Measurements from ENCODE around the gene KRTAP12-1. TPM values are rescaled to one million over a fixed set of nuclear protein-coding genes. Genes with fewer than 3 reads are reported as not detected.

KRTAP12-1 gene
- total and polyA plus RNA-seq, 2 donors (not counting 1 experiment from before 2014, with no cell fraction given) = not detected

DNA sequence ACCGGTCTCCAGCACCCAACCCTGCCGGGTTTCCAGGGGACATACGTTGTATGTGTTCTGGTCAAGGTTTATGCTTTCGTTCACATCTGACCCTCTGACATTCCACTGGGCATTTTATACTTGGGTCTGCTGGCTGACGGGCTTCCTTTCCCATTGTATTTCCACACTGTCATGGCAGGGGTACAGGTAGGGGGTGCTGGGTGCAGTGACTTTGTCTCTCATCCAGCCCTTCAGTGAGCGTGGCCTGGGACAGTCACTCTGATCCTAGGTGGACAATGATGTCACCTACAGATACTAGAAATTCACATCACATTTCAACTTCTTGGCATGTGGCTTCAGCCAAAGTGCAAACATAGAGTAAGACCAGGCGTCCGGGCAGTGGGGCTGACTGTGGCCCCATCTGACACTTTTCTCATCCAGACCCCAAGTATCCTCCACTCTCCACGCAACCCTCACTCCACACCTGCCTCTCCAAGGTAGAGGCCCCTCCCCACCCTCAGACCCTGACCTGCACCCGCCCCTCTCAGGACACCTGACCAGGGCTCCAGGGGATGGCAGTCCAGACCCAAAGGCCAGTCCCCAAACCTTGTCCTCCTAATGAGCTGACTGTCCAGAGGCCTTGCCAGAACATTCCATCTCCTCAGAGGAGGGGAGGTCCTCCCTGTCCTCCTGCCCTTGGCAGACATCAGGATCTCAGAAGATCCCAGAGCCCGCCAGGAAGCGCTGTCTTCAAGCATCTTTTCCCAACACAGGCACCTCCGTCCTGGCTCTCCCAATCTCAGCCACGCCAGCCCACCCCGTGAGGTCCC is 45.5 kb downstream of the KRTAP12-1 start:
- TF ChIP-seq, protein P1, sequence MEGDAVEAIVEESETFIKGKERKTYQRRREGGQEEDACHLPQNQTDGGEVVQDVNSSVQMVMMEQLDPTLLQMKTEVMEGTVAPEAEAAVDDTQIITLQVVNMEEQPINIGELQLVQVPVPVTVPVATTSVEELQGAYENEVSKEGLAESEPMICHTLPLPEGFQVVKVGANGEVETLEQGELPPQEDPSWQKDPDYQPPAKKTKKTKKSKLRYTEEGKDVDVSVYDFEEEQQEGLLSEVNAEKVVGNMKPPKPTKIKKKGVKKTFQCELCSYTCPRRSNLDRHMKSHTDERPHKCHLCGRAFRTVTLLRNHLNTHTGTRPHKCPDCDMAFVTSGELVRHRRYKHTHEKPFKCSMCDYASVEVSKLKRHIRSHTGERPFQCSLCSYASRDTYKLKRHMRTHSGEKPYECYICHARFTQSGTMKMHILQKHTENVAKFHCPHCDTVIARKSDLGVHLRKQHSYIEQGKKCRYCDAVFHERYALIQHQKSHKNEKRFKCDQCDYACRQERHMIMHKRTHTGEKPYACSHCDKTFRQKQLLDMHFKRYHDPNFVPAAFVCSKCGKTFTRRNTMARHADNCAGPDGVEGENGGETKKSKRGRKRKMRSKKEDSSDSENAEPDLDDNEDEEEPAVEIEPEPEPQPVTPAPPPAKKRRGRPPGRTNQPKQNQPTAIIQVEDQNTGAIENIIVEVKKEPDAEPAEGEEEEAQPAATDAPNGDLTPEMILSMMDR (IDR thresholded peaks at IDR 0.05) = no peak
- TF ChIP-seq EZH2 (IDR thresholded peaks at IDR 0.05; ENCODE audit: borderline replicate concordance, insufficient read depth, low read depth, low read length, poor library complexity, severe bottlenecking) = no peak
- H3K27me3 Mint-ChIP-seq = peaks cover 29% of the 10 kb centered on the region
- intact Hi-C loops (cut with micrococcal nuclease) = no loop called here

DNA sequence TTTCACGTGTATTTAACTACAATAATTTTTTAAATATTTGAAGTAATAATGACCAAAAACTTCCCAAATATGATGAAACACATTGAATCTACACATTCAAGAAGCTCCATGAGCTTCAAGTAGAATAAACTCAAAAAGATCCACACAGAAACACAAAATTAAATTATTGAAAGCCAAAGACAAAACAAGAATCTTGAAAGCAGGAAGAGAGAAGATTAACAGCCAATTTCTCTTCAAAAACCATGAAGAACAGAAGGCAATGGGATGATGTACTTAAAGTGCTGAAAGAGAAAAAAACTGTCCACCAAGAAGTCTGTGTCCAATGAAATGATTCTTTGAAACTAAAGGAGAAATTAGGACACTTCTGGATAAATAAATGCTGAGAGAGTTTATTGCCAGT is 49.9 kb downstream of the KRTAP12-1 start:
- no peak overlapping the region for H3K4me2 ChIP-seq (replicated peaks; ENCODE audit: low read depth, low read length, poor library complexity, severe bottlenecking)
- peaks cover 19% of the 10 kb centered on the region for H3K9me3 Mint-ChIP-seq (ENCODE audit: insufficient read depth)
- no peak overlapping the region for H3K9ac ChIP-seq (ENCODE audit: low read length)
- H3K4me3 Mint-ChIP-seq = no peak overlapping the region
- no peak overlapping the region for H2AFZ ChIP-seq (ENCODE audit: insufficient read depth, low read depth, low read length, poor library complexity, severe bottlenecking)
- H3K27ac Mint-ChIP-seq = no peak overlapping the region
- H3K4me1 ChIP-seq (ENCODE audit: control insufficient read depth in 2 of 2, insufficient read depth in 2 of 2, low read length in 2 of 2) = peaks cover 2 to 3% of the 10 kb centered on the region in 2 donors
- no peaks in the 10 kb centered on the region for H3K36me3 ChIP-seq (replicated peaks in 1 of 2; ENCODE audit: control extremely low read depth in 1 of 2, control insufficient read depth in 1 of 2, extremely low read depth in 1 of 2, insufficient read depth in 2 of 2, low read length in 1 of 2)
- H3K4me3 ChIP-seq (ENCODE audit: control extremely low read depth in 1 of 5, extremely low read depth in 1 of 5, insufficient read depth in 1 of 5, low read depth in 2 of 5, low read length in 4 of 5) = no peak overlapping the region
- peaks cover 21% of the 10 kb centered on the region for H3K27me3 Mint-ChIP-seq
- ATAC-seq (ENCODE audit: low read depth) (no peak), DNase-seq (no peak)
- peaks cover 0 to 38% (median 22%) of the 10 kb centered on the region in 3 donors for H3K9me3 ChIP-seq (ENCODE audit: control extremely low read depth in 1 of 3, control insufficient read depth in 2 of 3, insufficient read depth in 1 of 3, low read length in 2 of 3)
- no CpG with 5 or more reads among the region's 1 CpG for WGBS (ENCODE audit: insufficient coverage)
- CTCF ChIA-PET = no interaction called here
- H3K79me2 ChIP-seq (ENCODE audit: control insufficient read depth, insufficient read depth, low read length) = no peaks in the 10 kb centered on the region
- POLR2A ChIA-PET = no interaction called here
- H3K4me1 Mint-ChIP-seq = peaks cover 4% of the 10 kb centered on the region
- peaks cover 0 to 7% (median 0%) of the 10 kb centered on the region in 4 experiments for H3K27me3 ChIP-seq (replicated peaks in 1 of 4; ENCODE audit: control extremely low read depth in 1 of 4, control insufficient read depth in 3 of 4, insufficient read depth in 4 of 4, low read length in 3 of 4)
- H4K20me1 ChIP-seq (ENCODE audit: control insufficient read depth, insufficient read depth, low read length, poor library complexity, severe bottlenecking) = no peaks in the 10 kb centered on the region
- H3K27ac ChIP-seq (ENCODE audit: low read length in 2 of 2) = no peak overlapping the region
- TF ChIP-seq, protein P1 (IDR thresholded peaks at IDR 0.05) = no peak
- TF ChIP-seq EZH2 (IDR thresholded peaks at IDR 0.05; ENCODE audit: borderline replicate concordance, insufficient read depth, low read depth, low read length, poor library complexity, severe bottlenecking) = no peak
- intact Hi-C loops (cut with micrococcal nuclease) = no loop called here

More for the DNA sequence above, 45.5 kb downstream of the KRTAP12-1 start:
- peaks cover 0 to 29% (median 18%) of the 10 kb centered on the region in 3 donors for H3K9me3 ChIP-seq (ENCODE audit: control extremely low read depth in 1 of 3, control insufficient read depth in 2 of 3, insufficient read depth in 1 of 3, low read length in 2 of 3)
- H3K27me3 ChIP-seq (replicated peaks in 1 of 4; ENCODE audit: control extremely low read depth in 1 of 4, control insufficient read depth in 3 of 4, insufficient read depth in 4 of 4, low read length in 3 of 4) = peaks cover 0 to 18% (median 0%) of the 10 kb centered on the region in 4 experiments
- CTCF ChIA-PET = no interaction called here
- no peaks in the 10 kb centered on the region for H3K4me1 ChIP-seq (ENCODE audit: control insufficient read depth in 2 of 2, insufficient read depth in 2 of 2, low read length in 2 of 2)
- H3K79me2 ChIP-seq (ENCODE audit: control insufficient read depth, insufficient read depth, low read length) = no peaks in the 10 kb centered on the region
- DNase-seq (no peak), ATAC-seq (ENCODE audit: low read depth) (no peak)
- H2AFZ ChIP-seq (ENCODE audit: insufficient read depth, low read depth, low read length, poor library complexity, severe bottlenecking) = no peak overlapping the region
- 91% methylated on average over 10 of the region's 15 CpGs for WGBS (ENCODE audit: insufficient coverage)
- no peak overlapping the region for H3K4me2 ChIP-seq (replicated peaks; ENCODE audit: low read depth, low read length, poor library complexity, severe bottlenecking)
- Mint-ChIP-seq H3K9me3 (ENCODE audit: insufficient read depth) (peaks cover 12% of the 10 kb centered on the region), H3K4me3 (no peak overlapping the region), H3K27ac (no peak overlapping the region), H3K4me1 (no peaks in the 10 kb centered on the region)
- POLR2A ChIA-PET = no interaction called here
- no peak overlapping the region for H3K9ac ChIP-seq (ENCODE audit: low read length)
- no peak overlapping the region for H3K4me3 ChIP-seq (ENCODE audit: control extremely low read depth in 1 of 5, extremely low read depth in 1 of 5, insufficient read depth in 1 of 5, low read depth in 2 of 5, low read length in 4 of 5)
- H3K36me3 ChIP-seq (replicated peaks in 1 of 2; ENCODE audit: control extremely low read depth in 1 of 2, control insufficient read depth in 1 of 2, extremely low read depth in 1 of 2, insufficient read depth in 2 of 2, low read length in 1 of 2) = no peaks in the 10 kb centered on the region
- no peaks in the 10 kb centered on the region for H4K20me1 ChIP-seq (ENCODE audit: control insufficient read depth, insufficient read depth, low read length, poor library complexity, severe bottlenecking)
- H3K27ac ChIP-seq (ENCODE audit: low read length in 2 of 2) = no peak overlapping the region
